GM23338 (cell line): ENCODE measurements around the gene ATF4. TPM values are rescaled to one million over a fixed set of nuclear protein-coding genes. Genes with fewer than 3 reads are reported as not detected.

Experiments
- ATAC-seq: fragments of 200-7000 bp; cut with Tn5 transposase; 3 replicates; pipeline ENCODE4 v1.9.1; 2020
- DNase-seq: peaks from one replicate; pipeline ENCODE4 v3.0.0-alpha.2; 2015; ENCODE audit warnings: low spot score
- H2AFZ ChIP-seq: fragments of 200-600 bp; sonication (generic); 2 replicates; pipeline ENCODE4 v1.8.0; 2016; ENCODE audit warnings: antibody characterized with exemption, mild to moderate bottlenecking, moderate library complexity
- H3F3A ChIP-seq: fragments of 200-600 bp; sonication (generic); replicated peaks from 2 replicates; pipeline ENCODE4 v1.8.0; 2017; ENCODE audit warnings: antibody characterized with exemption, mixed run types, low read depth
- H3K27ac ChIP-seq: fragments of 200-600 bp; sonication (generic); 2 replicates; pipeline ENCODE4 v1.6.1; 2016; ENCODE audit warnings: low read depth
- H3K27me3 ChIP-seq: fragments of 200-600 bp; sonication (generic); 2 replicates; pipeline ENCODE4 v1.8.0; 2016; ENCODE audit warnings: mild to moderate bottlenecking, mixed run types, moderate library complexity; ENCODE audit not compliant: insufficient read depth
- H3K36me3 ChIP-seq: fragments of 200-600 bp; sonication (generic); 2 replicates; pipeline ENCODE4 v1.8.0; 2016; ENCODE audit warnings: mild to moderate bottlenecking; ENCODE audit not compliant: insufficient read depth
- H3K4me1 ChIP-seq: fragments of 200-600 bp; sonication (generic); 2 replicates; pipeline ENCODE4 v1.8.0; 2016; ENCODE audit warnings: mild to moderate bottlenecking, moderate library complexity; ENCODE audit not compliant: insufficient read depth
- H3K4me2 ChIP-seq: fragments of 200-600 bp; sonication (generic); 2 replicates; pipeline ENCODE4 v1.7.1; 2017; ENCODE audit warnings: mixed run types
- H3K4me3 ChIP-seq: fragments of 200-600 bp; sonication (generic); 2 replicates; pipeline ENCODE4 v1.6.1; 2016; ENCODE audit warnings: mixed run types
- H3K79me2 ChIP-seq: fragments of 200-600 bp; sonication (generic); replicated peaks from 2 replicates; pipeline ENCODE4 v1.8.0; 2017; ENCODE audit warnings: mild to moderate bottlenecking; ENCODE audit not compliant: insufficient read depth
- H3K9me2 ChIP-seq: fragments of 200-600 bp; sonication (generic); 2 replicates; pipeline ENCODE4 v1.8.0; 2017; ENCODE audit not compliant: insufficient read depth
- H4K20me1 ChIP-seq: fragments of 200-600 bp; sonication (generic); replicated peaks from 2 replicates; pipeline ENCODE4 v1.8.0; 2017; ENCODE audit warnings: mild to moderate bottlenecking; ENCODE audit not compliant: insufficient read depth
- H3K27ac Mint-ChIP-seq: 2 replicates; pipeline ENCODE4 v1.8.0; 2020; ENCODE audit warnings: inconsistent platforms, mild to moderate bottlenecking, moderate library complexity, mixed read lengths
- H3K27me3 Mint-ChIP-seq: 3 replicates; pipeline ENCODE4 v1.8.0; 2022; ENCODE audit warnings: low read depth, mild to moderate bottlenecking, moderate library complexity, mixed read lengths, inconsistent platforms; ENCODE audit not compliant: insufficient read depth, poor library complexity
- H3K36me3 Mint-ChIP-seq: 3 replicates; pipeline ENCODE4 v1.8.0; 2021; ENCODE audit warnings: low read depth, mild to moderate bottlenecking, inconsistent platforms, moderate library complexity, mixed read lengths
- H3K4me1 Mint-ChIP-seq: 3 replicates; pipeline ENCODE4 v1.8.0; 2020; ENCODE audit warnings: mild to moderate bottlenecking, inconsistent platforms, mixed read lengths
- H3K4me3 Mint-ChIP-seq: 3 replicates; pipeline ENCODE4 v1.8.0; 2021; ENCODE audit warnings: moderate library complexity, mild to moderate bottlenecking, inconsistent platforms, mixed read lengths
- H3K9me3 Mint-ChIP-seq: 3 replicates; pipeline ENCODE4 v1.8.0; 2020; ENCODE audit warnings: moderate library complexity, mild to moderate bottlenecking, inconsistent platforms, mixed read lengths
- CREB1 ChIP-seq: fragments of 250-450 bp; sonication (Bioruptor Pico); IDR thresholded peaks from 2 replicates; pipeline ENCODE4 v1.5.0; 2020; ENCODE audit warnings: low read depth, mild to moderate bottlenecking, moderate library complexity
- EZH2phosphoT487 ChIP-seq: fragments of 200-600 bp; sonication (generic); IDR thresholded peaks from one replicate; pipeline ENCODE4 v1.8.1; 2018; ENCODE audit warnings: antibody characterized with exemption; ENCODE audit not compliant: unreplicated experiment
- NANOG ChIP-seq: IDR thresholded peaks from 2 replicates; pipeline ENCODE4 v1.6.1; 2016; ENCODE audit warnings: antibody characterized with exemption, borderline replicate concordance
- ZNF114 ChIP-seq: fragments of 250-450 bp; sonication (Bioruptor Pico); IDR thresholded peaks from 2 replicates; pipeline ENCODE4 v1.5.0; 2020; ENCODE audit warnings: mild to moderate bottlenecking, moderate library complexity
- ZNF331 ChIP-seq: fragments of 250-450 bp; sonication (Bioruptor Pico); IDR thresholded peaks from 2 replicates; pipeline ENCODE4 v1.5.0; 2020; ENCODE audit warnings: low read depth, mild to moderate bottlenecking, moderate library complexity
- polyA plus RNA-seq: library from polyadenylated mRNA; unstranded; fragments of >200 nt; fragmentation: Nextera tagmentation; extraction: Ambion mirVana; gene quantifications from 2 replicates; pipeline ENCODE4 v1.2.1, GENCODE V29; 2016
- total RNA-seq: library from RNA; depleted of rRNA; stranded (reverse); fragments of >200 nt; shearing (Covaris generic); gene quantifications from 2 replicates; pipeline ENCODE4 v1.2.3, GENCODE V29; 2014
- TF ChIP-seq, protein P1 (sequence below): fragments of 250-450 bp; sonication (Bioruptor Pico); IDR thresholded peaks from 2 replicates; pipeline ENCODE4 v1.5.0; 2020; ENCODE audit warnings: mild to moderate bottlenecking, moderate library complexity
- TF ChIP-seq, protein P2 (sequence below): IDR thresholded peaks from one replicate; pipeline ENCODE4 v1.6.1; 2018; ENCODE audit warnings: antibody characterized with exemption; ENCODE audit not compliant: unreplicated experiment
- TF ChIP-seq, protein P3 (sequence below): IDR thresholded peaks from 2 replicates; pipeline ENCODE4 v1.6.1; 2016; ENCODE audit warnings: antibody characterized with exemption

Gene ATF4
- total and polyA plus RNA-seq, 2 experiments from 2014 or later: 446 to 553 TPM

DNA sequence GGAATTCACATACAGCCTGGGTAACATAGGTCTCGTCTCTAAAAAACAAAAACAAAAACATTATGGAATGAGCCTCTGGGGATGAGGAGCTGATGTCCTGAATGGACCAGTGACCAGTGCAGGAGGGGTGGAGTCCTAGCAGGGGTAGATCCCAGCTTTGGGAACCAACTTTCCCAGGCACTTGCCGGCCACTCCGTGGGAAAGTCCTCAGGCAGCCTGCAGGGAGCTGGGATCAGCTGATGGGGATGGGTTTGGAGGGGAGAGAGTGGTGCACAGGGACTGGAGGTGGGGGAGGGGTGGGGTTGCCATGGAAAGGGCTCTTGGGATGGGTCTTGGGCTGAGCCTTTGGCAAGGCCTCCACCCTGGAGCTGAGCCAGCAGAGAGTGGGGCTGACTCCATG is 44.5 kb upstream of the ATF4 start (continued):
- TF ChIP-seq, protein P1, sequence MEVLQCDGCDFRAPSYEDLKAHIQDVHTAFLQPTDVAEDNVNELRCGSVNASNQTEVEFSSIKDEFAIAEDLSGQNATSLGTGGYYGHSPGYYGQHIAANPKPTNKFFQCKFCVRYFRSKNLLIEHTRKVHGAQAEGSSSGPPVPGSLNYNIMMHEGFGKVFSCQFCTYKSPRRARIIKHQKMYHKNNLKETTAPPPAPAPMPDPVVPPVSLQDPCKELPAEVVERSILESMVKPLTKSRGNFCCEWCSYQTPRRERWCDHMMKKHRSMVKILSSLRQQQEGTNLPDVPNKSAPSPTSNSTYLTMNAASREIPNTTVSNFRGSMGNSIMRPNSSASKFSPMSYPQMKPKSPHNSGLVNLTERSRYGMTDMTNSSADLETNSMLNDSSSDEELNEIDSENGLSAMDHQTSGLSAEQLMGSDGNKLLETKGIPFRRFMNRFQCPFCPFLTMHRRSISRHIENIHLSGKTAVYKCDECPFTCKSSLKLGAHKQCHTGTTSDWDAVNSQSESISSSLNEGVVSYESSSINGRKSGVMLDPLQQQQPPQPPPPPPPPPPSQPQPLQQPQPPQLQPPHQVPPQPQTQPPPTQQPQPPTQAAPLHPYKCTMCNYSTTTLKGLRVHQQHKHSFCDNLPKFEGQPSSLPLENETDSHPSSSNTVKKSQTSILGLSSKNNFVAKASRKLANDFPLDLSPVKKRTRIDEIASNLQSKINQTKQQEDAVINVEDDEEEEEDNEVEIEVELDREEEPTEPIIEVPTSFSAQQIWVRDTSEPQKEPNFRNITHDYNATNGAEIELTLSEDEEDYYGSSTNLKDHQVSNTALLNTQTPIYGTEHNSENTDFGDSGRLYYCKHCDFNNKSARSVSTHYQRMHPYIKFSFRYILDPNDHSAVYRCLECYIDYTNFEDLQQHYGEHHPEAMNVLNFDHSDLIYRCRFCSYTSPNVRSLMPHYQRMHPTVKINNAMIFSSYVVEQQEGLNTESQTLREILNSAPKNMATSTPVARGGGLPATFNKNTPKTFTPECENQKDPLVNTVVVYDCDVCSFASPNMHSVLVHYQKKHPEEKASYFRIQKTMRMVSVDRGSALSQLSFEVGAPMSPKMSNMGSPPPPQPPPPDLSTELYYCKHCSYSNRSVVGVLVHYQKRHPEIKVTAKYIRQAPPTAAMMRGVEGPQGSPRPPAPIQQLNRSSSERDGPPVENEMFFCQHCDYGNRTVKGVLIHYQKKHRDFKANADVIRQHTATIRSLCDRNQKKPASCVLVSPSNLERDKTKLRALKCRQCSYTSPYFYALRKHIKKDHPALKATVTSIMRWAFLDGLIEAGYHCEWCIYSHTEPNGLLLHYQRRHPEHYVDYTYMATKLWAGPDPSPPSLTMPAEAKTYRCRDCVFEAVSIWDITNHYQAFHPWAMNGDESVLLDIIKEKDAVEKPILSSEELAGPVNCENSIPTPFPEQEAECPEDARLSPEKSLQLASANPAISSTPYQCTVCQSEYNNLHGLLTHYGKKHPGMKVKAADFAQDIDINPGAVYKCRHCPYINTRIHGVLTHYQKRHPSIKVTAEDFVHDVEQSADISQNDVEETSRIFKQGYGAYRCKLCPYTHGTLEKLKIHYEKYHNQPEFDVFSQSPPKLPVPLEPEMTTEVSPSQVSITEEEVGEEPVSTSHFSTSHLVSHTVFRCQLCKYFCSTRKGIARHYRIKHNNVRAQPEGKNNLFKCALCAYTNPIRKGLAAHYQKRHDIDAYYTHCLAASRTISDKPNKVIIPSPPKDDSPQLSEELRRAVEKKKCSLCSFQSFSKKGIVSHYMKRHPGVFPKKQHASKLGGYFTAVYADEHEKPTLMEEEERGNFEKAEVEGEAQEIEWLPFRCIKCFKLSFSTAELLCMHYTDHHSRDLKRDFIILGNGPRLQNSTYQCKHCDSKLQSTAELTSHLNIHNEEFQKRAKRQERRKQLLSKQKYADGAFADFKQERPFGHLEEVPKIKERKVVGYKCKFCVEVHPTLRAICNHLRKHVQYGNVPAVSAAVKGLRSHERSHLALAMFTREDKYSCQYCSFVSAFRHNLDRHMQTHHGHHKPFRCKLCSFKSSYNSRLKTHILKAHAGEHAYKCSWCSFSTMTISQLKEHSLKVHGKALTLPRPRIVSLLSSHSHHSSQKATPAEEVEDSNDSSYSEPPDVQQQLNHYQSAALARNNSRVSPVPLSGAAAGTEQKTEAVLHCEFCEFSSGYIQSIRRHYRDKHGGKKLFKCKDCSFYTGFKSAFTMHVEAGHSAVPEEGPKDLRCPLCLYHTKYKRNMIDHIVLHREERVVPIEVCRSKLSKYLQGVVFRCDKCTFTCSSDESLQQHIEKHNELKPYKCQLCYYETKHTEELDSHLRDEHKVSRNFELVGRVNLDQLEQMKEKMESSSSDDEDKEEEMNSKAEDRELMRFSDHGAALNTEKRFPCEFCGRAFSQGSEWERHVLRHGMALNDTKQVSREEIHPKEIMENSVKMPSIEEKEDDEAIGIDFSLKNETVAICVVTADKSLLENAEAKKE (CRISPR knock-in tag): no peak
- TF ChIP-seq, protein P2, sequence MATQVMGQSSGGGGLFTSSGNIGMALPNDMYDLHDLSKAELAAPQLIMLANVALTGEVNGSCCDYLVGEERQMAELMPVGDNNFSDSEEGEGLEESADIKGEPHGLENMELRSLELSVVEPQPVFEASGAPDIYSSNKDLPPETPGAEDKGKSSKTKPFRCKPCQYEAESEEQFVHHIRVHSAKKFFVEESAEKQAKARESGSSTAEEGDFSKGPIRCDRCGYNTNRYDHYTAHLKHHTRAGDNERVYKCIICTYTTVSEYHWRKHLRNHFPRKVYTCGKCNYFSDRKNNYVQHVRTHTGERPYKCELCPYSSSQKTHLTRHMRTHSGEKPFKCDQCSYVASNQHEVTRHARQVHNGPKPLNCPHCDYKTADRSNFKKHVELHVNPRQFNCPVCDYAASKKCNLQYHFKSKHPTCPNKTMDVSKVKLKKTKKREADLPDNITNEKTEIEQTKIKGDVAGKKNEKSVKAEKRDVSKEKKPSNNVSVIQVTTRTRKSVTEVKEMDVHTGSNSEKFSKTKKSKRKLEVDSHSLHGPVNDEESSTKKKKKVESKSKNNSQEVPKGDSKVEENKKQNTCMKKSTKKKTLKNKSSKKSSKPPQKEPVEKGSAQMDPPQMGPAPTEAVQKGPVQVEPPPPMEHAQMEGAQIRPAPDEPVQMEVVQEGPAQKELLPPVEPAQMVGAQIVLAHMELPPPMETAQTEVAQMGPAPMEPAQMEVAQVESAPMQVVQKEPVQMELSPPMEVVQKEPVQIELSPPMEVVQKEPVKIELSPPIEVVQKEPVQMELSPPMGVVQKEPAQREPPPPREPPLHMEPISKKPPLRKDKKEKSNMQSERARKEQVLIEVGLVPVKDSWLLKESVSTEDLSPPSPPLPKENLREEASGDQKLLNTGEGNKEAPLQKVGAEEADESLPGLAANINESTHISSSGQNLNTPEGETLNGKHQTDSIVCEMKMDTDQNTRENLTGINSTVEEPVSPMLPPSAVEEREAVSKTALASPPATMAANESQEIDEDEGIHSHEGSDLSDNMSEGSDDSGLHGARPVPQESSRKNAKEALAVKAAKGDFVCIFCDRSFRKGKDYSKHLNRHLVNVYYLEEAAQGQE: no peak
- TF ChIP-seq, protein P3, sequence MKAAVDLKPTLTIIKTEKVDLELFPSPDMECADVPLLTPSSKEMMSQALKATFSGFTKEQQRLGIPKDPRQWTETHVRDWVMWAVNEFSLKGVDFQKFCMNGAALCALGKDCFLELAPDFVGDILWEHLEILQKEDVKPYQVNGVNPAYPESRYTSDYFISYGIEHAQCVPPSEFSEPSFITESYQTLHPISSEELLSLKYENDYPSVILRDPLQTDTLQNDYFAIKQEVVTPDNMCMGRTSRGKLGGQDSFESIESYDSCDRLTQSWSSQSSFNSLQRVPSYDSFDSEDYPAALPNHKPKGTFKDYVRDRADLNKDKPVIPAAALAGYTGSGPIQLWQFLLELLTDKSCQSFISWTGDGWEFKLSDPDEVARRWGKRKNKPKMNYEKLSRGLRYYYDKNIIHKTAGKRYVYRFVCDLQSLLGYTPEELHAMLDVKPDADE: no peak
- no peak for TF ChIP-seq ZNF114 (CRISPR knock-in tag)

DNA sequence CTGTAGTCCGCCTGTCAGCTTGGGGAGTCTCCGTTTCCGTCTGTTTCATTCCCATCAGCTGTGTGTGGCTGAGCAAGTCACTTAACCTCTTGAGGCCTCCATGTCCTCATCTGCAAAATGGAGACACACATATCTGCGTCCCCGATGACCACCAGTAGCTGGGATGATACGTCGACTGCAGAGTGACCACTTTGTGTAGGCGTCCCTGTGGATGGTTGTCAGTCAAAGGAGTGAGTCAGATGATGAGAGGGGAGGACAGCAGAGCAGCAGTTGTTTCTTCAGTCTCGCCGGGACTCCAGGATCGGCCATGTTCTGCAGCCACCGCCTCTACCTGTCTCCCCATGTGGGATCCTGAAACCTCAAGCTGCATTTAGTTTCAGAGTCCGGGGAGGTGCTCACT is 43.7 kb upstream of the ATF4 start:
- Histone ChIP-seq H2AFZ (no peak overlapping the region), H3K4me2 (no peak overlapping the region), H3F3A (peaks cover 14% of the 10 kb centered on the region), H4K20me1 (peaks cover 7% of the 10 kb centered on the region; the same call in 1 of the 2 replicates), H3K4me3 (no peak overlapping the region), H3K9me2 (no peaks in the 10 kb centered on the region), H3K4me1 (peaks cover 35% of the 10 kb centered on the region), H3K36me3 (no peaks in the 10 kb centered on the region), H3K79me2 (no peaks in the 10 kb centered on the region), H3K27ac (no peak overlapping the region), H3K27me3 (no peaks in the 10 kb centered on the region)
- DNase-seq: no peak
- Mint-ChIP-seq H3K36me3 (no peaks in the 10 kb centered on the region; the same call in 2 of the 3 replicates), H3K4me1 (peaks cover 48% of the 10 kb centered on the region), H3K27me3 (peaks cover 14% of the 10 kb centered on the region), H3K27ac (no peak overlapping the region), H3K9me3 (no peaks in the 10 kb centered on the region; the same call in 2 of the 3 replicates), H3K4me3 (no peak overlapping the region)
- TF ChIP-seq EZH2phosphoT487: no peak
- TF ChIP-seq CREB1 (CRISPR knock-in tag): no peak
- no peak for TF ChIP-seq NANOG
- no peak for TF ChIP-seq ZNF331
- ATAC-seq: no peak
